Hepatocyte (in vitro differentiated cells): Measurements from ENCODE around the gene ZNF653. TPM values are rescaled to one million over a fixed set of nuclear protein-coding genes. Genes with fewer than 3 reads are reported as not detected.

Source experiments
- DNase-seq: peaks from one replicate; pipeline ENCODE4 v3.0.0-alpha.2; 2016; ENCODE audit warnings: low spot score
- H2AFZ ChIP-seq: fragments of 200-600 bp; sonication (generic); 2 replicates; pipeline ENCODE4 v1.6.0; 2016; ENCODE audit warnings: antibody characterized with exemption, mild to moderate bottlenecking
- H3K27ac ChIP-seq: fragments of 200-600 bp; sonication (generic); 2 replicates; pipeline ENCODE4 v1.5.1; 2016; ENCODE audit warnings: mild to moderate bottlenecking
- H3K27me3 ChIP-seq: fragments of 200-600 bp; sonication (generic); 2 replicates; pipeline ENCODE4 v1.6.1; 2016
- H3K36me3 ChIP-seq: fragments of 200-600 bp; sonication (generic); replicated peaks from 2 replicates; pipeline ENCODE4 v1.5.1; 2016; ENCODE audit warnings: low read depth; ENCODE audit not compliant: insufficient read depth
- H3K4me1 ChIP-seq: fragments of 200-600 bp; sonication (generic); 2 replicates; pipeline ENCODE4 v1.5.1; 2016; ENCODE audit warnings: mild to moderate bottlenecking, moderate library complexity; ENCODE audit not compliant: insufficient read depth
- H3K4me2 ChIP-seq: fragments of 200-600 bp; sonication (generic); 2 replicates; pipeline ENCODE4 v1.6.0; 2016
- H3K4me3 ChIP-seq: fragments of 200-600 bp; sonication (generic); 2 replicates; pipeline ENCODE4 v1.5.1; 2016; ENCODE audit warnings: mild to moderate bottlenecking
- H3K79me2 ChIP-seq: fragments of 200-600 bp; sonication (generic); 2 replicates; pipeline ENCODE4 v1.6.0; 2017; ENCODE audit warnings: mild to moderate bottlenecking
- H3K9me2 ChIP-seq: fragments of 200-600 bp; sonication (generic); replicated peaks from 2 replicates; pipeline ENCODE4 v1.6.0; 2017; ENCODE audit warnings: mild to moderate bottlenecking; ENCODE audit not compliant: insufficient read depth
- H3K9me3 ChIP-seq: fragments of 200-600 bp; sonication (generic); 2 replicates; pipeline ENCODE4 v1.5.1; 2016; ENCODE audit warnings: low read depth, mild to moderate bottlenecking
- H4K20me1 ChIP-seq: fragments of 200-600 bp; sonication (generic); 2 replicates; pipeline ENCODE4 v1.6.0; 2016; ENCODE audit warnings: mild to moderate bottlenecking; ENCODE audit not compliant: insufficient read depth, poor library complexity, severe bottlenecking
- EZH2 ChIP-seq: fragments of 200-600 bp; sonication (generic); IDR thresholded peaks from 2 replicates; pipeline ENCODE4 v1.6.1; 2016; ENCODE audit warnings: antibody characterized with exemption, mild to moderate bottlenecking, borderline replicate concordance
- EZH2phosphoT487 ChIP-seq: fragments of 200-600 bp; sonication (generic); IDR thresholded peaks from one replicate; pipeline ENCODE4 v1.6.1; 2018; ENCODE audit warnings: antibody characterized with exemption, mild to moderate bottlenecking, low read depth, moderate library complexity; ENCODE audit not compliant: unreplicated experiment, severe bottlenecking
- WGBS: methylation state at CpG from one replicate; pipeline ENCODE4 v1.1.6; 2016; ENCODE audit warnings: low lambda C conversion rate; ENCODE audit errors: missing lambda C conversion rate; 5-methylcytosine and 5-hydroxymethylcytosine counted together
- polyA plus RNA-seq: library from polyadenylated mRNA; unstranded; fragments of >200 nt; fragmentation: Nextera tagmentation; extraction: Ambion mirVana; gene quantifications from 2 replicates; pipeline ENCODE4 v1.2.1, GENCODE V29; 2016
- total RNA-seq: library from RNA; depleted of rRNA; stranded (reverse); fragments of >200 nt; gene quantifications from 2 replicates; pipeline ENCODE4 v1.2.3, GENCODE V29; 2014
- TF ChIP-seq, protein P1 (sequence below): fragments of 200-600 bp; sonication (generic); IDR thresholded peaks from 2 replicates; pipeline ENCODE4 v1.5.1; 2016; ENCODE audit warnings: antibody characterized with exemption, mild to moderate bottlenecking; ENCODE audit not compliant: poor library complexity

The ZNF653 gene
- total and polyA plus RNA-seq, 2 experiments from 2014 or later = 8.4 to 9.6 TPM

DNA sequence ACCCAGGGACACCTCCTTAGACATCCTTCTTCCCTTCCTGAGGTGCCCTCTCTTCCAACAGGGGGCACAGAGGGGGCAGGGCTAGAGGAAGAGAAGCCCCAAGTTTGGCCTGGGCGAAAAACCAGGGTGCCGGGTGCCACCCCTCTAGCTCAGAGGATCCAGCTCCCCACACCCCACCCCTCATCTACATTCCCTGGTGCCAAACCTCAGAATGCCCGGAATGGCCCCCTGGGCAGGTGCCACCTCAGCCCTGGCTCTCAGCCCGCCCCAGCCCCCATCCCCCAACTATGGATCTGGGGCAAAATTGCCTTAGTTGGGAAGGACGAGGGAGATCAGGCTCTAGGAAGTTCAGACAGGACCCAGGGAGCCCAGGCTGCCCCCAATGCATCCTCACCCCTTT lies 35.0 kb upstream of the ZNF653 start:
- no peaks in the 10 kb centered on the region for H3K9me2 ChIP-seq
- no peak for DNase-seq
- H3K9me3 ChIP-seq = no peaks in the 10 kb centered on the region
- no peak overlapping the region for H3K4me3 ChIP-seq
- no peak overlapping the region for H3K27ac ChIP-seq
- TF ChIP-seq, protein P1, sequence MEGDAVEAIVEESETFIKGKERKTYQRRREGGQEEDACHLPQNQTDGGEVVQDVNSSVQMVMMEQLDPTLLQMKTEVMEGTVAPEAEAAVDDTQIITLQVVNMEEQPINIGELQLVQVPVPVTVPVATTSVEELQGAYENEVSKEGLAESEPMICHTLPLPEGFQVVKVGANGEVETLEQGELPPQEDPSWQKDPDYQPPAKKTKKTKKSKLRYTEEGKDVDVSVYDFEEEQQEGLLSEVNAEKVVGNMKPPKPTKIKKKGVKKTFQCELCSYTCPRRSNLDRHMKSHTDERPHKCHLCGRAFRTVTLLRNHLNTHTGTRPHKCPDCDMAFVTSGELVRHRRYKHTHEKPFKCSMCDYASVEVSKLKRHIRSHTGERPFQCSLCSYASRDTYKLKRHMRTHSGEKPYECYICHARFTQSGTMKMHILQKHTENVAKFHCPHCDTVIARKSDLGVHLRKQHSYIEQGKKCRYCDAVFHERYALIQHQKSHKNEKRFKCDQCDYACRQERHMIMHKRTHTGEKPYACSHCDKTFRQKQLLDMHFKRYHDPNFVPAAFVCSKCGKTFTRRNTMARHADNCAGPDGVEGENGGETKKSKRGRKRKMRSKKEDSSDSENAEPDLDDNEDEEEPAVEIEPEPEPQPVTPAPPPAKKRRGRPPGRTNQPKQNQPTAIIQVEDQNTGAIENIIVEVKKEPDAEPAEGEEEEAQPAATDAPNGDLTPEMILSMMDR = no peak
- no peak for TF ChIP-seq EZH2
- TF ChIP-seq EZH2phosphoT487 = no peak
- no peak overlapping the region for H3K4me2 ChIP-seq
- no peaks in the 10 kb centered on the region for H3K36me3 ChIP-seq
- 90% methylated on average over 3 of the region's 5 CpGs for WGBS
- H2AFZ ChIP-seq = no peak overlapping the region
- H4K20me1 ChIP-seq = no peaks in the 10 kb centered on the region
- no peaks in the 10 kb centered on the region for H3K27me3 ChIP-seq
- peaks cover 14% of the 10 kb centered on the region for H3K4me1 ChIP-seq
- no peaks in the 10 kb centered on the region for H3K79me2 ChIP-seq

DNA sequence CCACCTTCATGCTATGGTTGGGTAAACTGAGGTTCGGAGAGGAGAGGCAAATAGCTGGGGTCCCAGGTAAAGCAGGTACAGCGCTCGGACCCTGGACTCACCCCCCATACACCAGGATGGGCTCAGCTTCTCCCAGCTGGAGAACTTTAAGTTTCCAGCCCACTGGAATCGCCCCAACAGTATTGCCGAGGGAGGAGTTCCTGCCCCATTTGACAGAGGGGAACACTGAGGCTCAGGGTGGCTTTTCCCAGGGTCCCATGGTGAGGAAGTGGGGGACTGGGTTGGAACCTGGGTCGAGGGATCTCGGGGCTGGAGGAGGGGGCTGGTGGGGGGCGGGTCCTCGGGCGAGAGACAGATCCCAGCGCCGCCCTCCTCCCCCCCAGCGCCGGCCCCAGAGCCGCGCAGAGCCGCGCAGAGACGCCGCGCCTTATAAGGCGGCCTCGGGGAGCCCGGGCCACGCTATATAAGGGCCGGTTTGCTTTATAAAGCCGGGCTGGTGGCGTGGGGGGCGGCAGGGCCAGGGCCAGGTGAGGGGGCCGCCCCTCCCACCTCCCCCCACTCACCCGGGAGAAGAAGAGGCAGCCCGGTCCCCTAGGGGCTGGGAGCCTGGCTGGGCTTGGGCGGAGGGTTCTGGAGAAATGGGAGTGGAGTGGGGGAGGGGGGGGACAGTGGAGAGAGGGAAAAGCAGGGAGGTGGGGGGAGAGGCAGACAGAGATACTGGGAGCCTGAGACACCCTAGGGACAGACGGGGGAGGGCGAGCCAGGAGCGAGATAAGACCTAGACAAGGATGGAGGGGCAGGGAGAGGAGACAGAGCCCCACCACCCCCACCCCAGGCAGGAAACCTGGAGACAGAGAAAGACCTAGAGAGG lies 34.1 kb upstream of the ZNF653 start:
- no peaks in the 10 kb centered on the region for H3K9me2 ChIP-seq
- no peaks in the 10 kb centered on the region for H3K79me2 ChIP-seq
- no peaks in the 10 kb centered on the region for H4K20me1 ChIP-seq
- peak overlapping the region; percentile 74 for H2AFZ ChIP-seq
- H3K27ac ChIP-seq = no peak overlapping the region
- no peaks in the 10 kb centered on the region for H3K9me3 ChIP-seq
- TF ChIP-seq EZH2phosphoT487 (no peak), EZH2 (peak; percentile 38)
- WGBS = 62% methylated on average over 4 of the region's 36 CpGs
- H3K4me1 ChIP-seq = peaks cover 17% of the 10 kb centered on the region
- DNase-seq = peak; percentile 64
- no peaks in the 10 kb centered on the region for H3K27me3 ChIP-seq
- peak overlapping the region; percentile 49 for H3K4me3 ChIP-seq
- H3K36me3 ChIP-seq = no peaks in the 10 kb centered on the region
- peak overlapping the region; percentile 89 for H3K4me2 ChIP-seq

GRCh38 chr19:11538232-11539036 lies 32.8 kb upstream of the ZNF653 start, which contains the start of gene CNN1:
Gene CNN1 (plus strand): TSS chr19:11538851. CDS start chr19:11538928, 77 bp downstream.
- H3K27ac ChIP-seq = peak within 1 kb of the TSS; percentile 74
- DNase-seq = peak; percentile 80
- H4K20me1 ChIP-seq = no peaks in the 10 kb centered on the region
- H2AFZ ChIP-seq = peak within 1 kb of the TSS; percentile 74
- no peaks in the 10 kb centered on the region for H3K9me2 ChIP-seq
- no peaks in the 10 kb centered on the region for H3K9me3 ChIP-seq
- no peaks in the 10 kb centered on the region for H3K79me2 ChIP-seq
- no peak within 1 kb of the TSS for H3K4me3 ChIP-seq
- no peaks in the 10 kb centered on the region for H3K27me3 ChIP-seq
- TF ChIP-seq EZH2phosphoT487 = no peak
- TF ChIP-seq, protein P1 = no peak
- no peak for TF ChIP-seq EZH2
- 28% methylated on average over 20 of the region's 21 CpGs for WGBS
- peaks cover 17% of the 10 kb centered on the region for H3K4me1 ChIP-seq
- H3K36me3 ChIP-seq = no peaks in the 10 kb centered on the region
- H3K4me2 ChIP-seq = peak within 1 kb of the TSS; percentile 89
